ENCODE measurements around the gene RIN3. TPM values are rescaled to one million over a fixed set of nuclear protein-coding genes. Genes with fewer than 3 reads are reported as not detected.

Gene RIN3
- polyA plus RNA-seq, 3 donors = 42.8 to 144 (median 54.6) TPM

- 68% methylated on average over 6 of the region's 9 CpGs for WGBS (ENCODE audit: insufficient coverage)
- intact Hi-C loops (cut with micrococcal nuclease) = no loop called here
- DNase-seq = peak in 1 of 3 donors; percentile 34
- peak overlapping the region; percentile 70 to 92 (median 84) for H3K27ac Mint-ChIP-seq
- no peaks in the 10 kb centered on the region for H3K27me3 Mint-ChIP-seq (ENCODE audit: low read depth in 3 of 3)
- Histone ChIP-seq H3K4me3 (replicated peaks in 1 of 3; ENCODE audit: low read depth in 2 of 3, low read length in 3 of 3) (no peak overlapping the region), H3K9me3 (replicated peaks in 1 of 2; ENCODE audit: control insufficient read depth in 1 of 2, insufficient read depth in 1 of 2, low read length in 2 of 2) (no peaks in the 10 kb centered on the region), H3K9ac (ENCODE audit: insufficient read depth, low read length, poor library complexity, severe bottlenecking) (no peak overlapping the region), H3K4me2 (replicated peaks; ENCODE audit: extremely low read depth, low read length, poor library complexity, severe bottlenecking) (no peak overlapping the region), H3K27ac (ENCODE audit: low read depth in 1 of 2, low read length in 2 of 2) (peak overlapping the region; percentile 19 to 65), H3K4me1 (ENCODE audit: control insufficient read depth in 1 of 2, insufficient read depth in 2 of 2, low read length in 2 of 2) (peaks cover 63 to 76% of the 10 kb centered on the region in 2 donors), H3K27me3 (ENCODE audit: control insufficient read depth in 2 of 2, insufficient read depth in 2 of 2, low read length in 2 of 2) (no peaks in the 10 kb centered on the region), H2AFZ (ENCODE audit: insufficient read depth, low read depth, low read length, poor library complexity, severe bottlenecking) (no peak overlapping the region), H3K36me3 (replicated peaks in 1 of 2; ENCODE audit: control insufficient read depth in 1 of 2, insufficient read depth in 2 of 2, low read length in 2 of 2) (peaks cover 72 to 97% of the 10 kb centered on the region in 2 donors), H4K20me1 (ENCODE audit: insufficient read depth, low read length) (peaks cover 100% of the 10 kb centered on the region), H3K79me2 (ENCODE audit: insufficient read depth, low read length) (peaks cover 99% of the 10 kb centered on the region)
- TF ChIP-seq, protein P1, sequence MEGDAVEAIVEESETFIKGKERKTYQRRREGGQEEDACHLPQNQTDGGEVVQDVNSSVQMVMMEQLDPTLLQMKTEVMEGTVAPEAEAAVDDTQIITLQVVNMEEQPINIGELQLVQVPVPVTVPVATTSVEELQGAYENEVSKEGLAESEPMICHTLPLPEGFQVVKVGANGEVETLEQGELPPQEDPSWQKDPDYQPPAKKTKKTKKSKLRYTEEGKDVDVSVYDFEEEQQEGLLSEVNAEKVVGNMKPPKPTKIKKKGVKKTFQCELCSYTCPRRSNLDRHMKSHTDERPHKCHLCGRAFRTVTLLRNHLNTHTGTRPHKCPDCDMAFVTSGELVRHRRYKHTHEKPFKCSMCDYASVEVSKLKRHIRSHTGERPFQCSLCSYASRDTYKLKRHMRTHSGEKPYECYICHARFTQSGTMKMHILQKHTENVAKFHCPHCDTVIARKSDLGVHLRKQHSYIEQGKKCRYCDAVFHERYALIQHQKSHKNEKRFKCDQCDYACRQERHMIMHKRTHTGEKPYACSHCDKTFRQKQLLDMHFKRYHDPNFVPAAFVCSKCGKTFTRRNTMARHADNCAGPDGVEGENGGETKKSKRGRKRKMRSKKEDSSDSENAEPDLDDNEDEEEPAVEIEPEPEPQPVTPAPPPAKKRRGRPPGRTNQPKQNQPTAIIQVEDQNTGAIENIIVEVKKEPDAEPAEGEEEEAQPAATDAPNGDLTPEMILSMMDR (IDR thresholded peaks at IDR 0.05) = no peak
- H3K4me3 Mint-ChIP-seq = no peak overlapping the region
- H3K9me3 Mint-ChIP-seq = peaks cover 0 to 2% (median 0%) of the 10 kb centered on the region in 7 donors
- peaks cover 85 to 95% of the 10 kb centered on the region in 2 donors for H3K36me3 Mint-ChIP-seq
- H3K4me1 Mint-ChIP-seq = peaks cover 82% of the 10 kb centered on the region
Observed at GRCh38 chr14:92670643-92671366, 157.2 kb downstream of the RIN3 start.

GRCh38 chr14:92673601-92674150 lies 160.1 kb downstream of the RIN3 start:
- WGBS (ENCODE audit: insufficient coverage) = 94% methylated on average over 16 of the region's 19 CpGs
- H3K9me3 ChIP-seq (replicated peaks in 1 of 2; ENCODE audit: control insufficient read depth in 1 of 2, insufficient read depth in 1 of 2, low read length in 2 of 2) = no peaks in the 10 kb centered on the region
- H3K27me3 Mint-ChIP-seq (ENCODE audit: low read depth in 3 of 3) = peaks cover 0 to 2% (median 0%) of the 10 kb centered on the region in 3 donors
- H3K36me3 ChIP-seq (replicated peaks in 1 of 2; ENCODE audit: control insufficient read depth in 1 of 2, insufficient read depth in 2 of 2, low read length in 2 of 2) = peaks cover 68 to 96% of the 10 kb centered on the region in 2 donors
- no peaks in the 10 kb centered on the region for H3K27me3 ChIP-seq (ENCODE audit: control insufficient read depth in 2 of 2, insufficient read depth in 2 of 2, low read length in 2 of 2)
- H3K4me1 Mint-ChIP-seq = peaks cover 77% of the 10 kb centered on the region
- H4K20me1 ChIP-seq (ENCODE audit: insufficient read depth, low read length) = peaks cover 100% of the 10 kb centered on the region
- peak overlapping the region; percentile 26 to 52 for H3K27ac ChIP-seq (ENCODE audit: low read depth in 1 of 2, low read length in 2 of 2)
- no peak overlapping the region for H3K9ac ChIP-seq (ENCODE audit: insufficient read depth, low read length, poor library complexity, severe bottlenecking)
- H3K4me1 ChIP-seq (ENCODE audit: control insufficient read depth in 1 of 2, insufficient read depth in 2 of 2, low read length in 2 of 2) = peaks cover 59 to 73% of the 10 kb centered on the region in 2 donors
- no peak overlapping the region for H2AFZ ChIP-seq (ENCODE audit: insufficient read depth, low read depth, low read length, poor library complexity, severe bottlenecking)
- peak overlapping the region; percentile 36 to 97 (median 83) for H3K27ac Mint-ChIP-seq
- no peak overlapping the region for H3K4me3 ChIP-seq (replicated peaks in 1 of 3; ENCODE audit: low read depth in 2 of 3, low read length in 3 of 3)
- H3K36me3 Mint-ChIP-seq = peaks cover 83 to 95% of the 10 kb centered on the region in 2 donors
- no peak overlapping the region for H3K4me2 ChIP-seq (replicated peaks; ENCODE audit: extremely low read depth, low read length, poor library complexity, severe bottlenecking)
- peaks cover 98% of the 10 kb centered on the region for H3K79me2 ChIP-seq (ENCODE audit: insufficient read depth, low read length)
- H3K4me3 Mint-ChIP-seq = no peak overlapping the region
- peaks cover 0 to 4% (median 0%) of the 10 kb centered on the region in 7 donors for H3K9me3 Mint-ChIP-seq
- intact Hi-C loops (cut with micrococcal nuclease) = no loop called here
- no peak for DNase-seq
- TF ChIP-seq, protein P1 (IDR thresholded peaks at IDR 0.05) = no peak
